ENCODE data around the gene DISC1.
"Not testable (repeated sequence)": the region's sequence is repeated elsewhere in the genome, so short reads cannot be mapped to it uniquely, and the experiment has no call there.

DISC1 gene

GRCh38 chr1:231606712-231607111 lies 19.9 kb upstream of the DISC1 start:
- peak; percentile 7 for DNase-seq

GRCh38 chr1:231610388-231610787 lies 16.2 kb upstream of the DISC1 start:
- DNase-seq = no peak

- no peak for DNase-seq
Observed at GRCh38 chr1:231611111-231611510, 15.5 kb upstream of the DISC1 start.

GRCh38 chr1:231611851-231612250 lies 14.7 kb upstream of the DISC1 start:
- DNase-seq = no peak

- no peak for DNase-seq
Observed at GRCh38 chr1:231612393-231613089, 14.0 kb upstream of the DISC1 start.

GRCh38 chr1:231613419-231614349 lies 12.9 kb upstream of the DISC1 start:
- no peak for DNase-seq

- no peak for DNase-seq
Observed at GRCh38 chr1:231616667-231617066, 9.9 kb upstream of the DISC1 start.

- DNase-seq = no peak
Observed at GRCh38 chr1:231618609-231619256, 7.9 kb upstream of the DISC1 start.

GRCh38 chr1:231619257-231619634 lies 7.3 kb upstream of the DISC1 start:
- no peak for DNase-seq

GRCh38 chr1:231625042-231625441 lies 1.5 kb upstream of the DISC1 start:
- not testable (repeated sequence) for DNase-seq

- DNase-seq = no peak
Observed at GRCh38 chr1:231625975-231626534, 535 bp upstream of the DISC1 start.

GRCh38 chr1:231626951-231627614 lies 493 bp downstream of the DISC1 start:
- peak; percentile 7 for DNase-seq

GRCh38 chr1:231628207-231628876 lies 1.8 kb downstream of the DISC1 start:
- no peak for DNase-seq

GRCh38 chr1:231629132-231629531 lies 2.5 kb downstream of the DISC1 start:
- no peak for DNase-seq

GRCh38 chr1:231630558-231631205 lies 4.1 kb downstream of the DISC1 start:
- peak; percentile 31 for DNase-seq

GRCh38 chr1:231631717-231632116 lies 5.1 kb downstream of the DISC1 start:
- no peak for DNase-seq

- no peak for DNase-seq
Observed at GRCh38 chr1:231632119-231632518, 5.5 kb downstream of the DISC1 start.

- no peak for DNase-seq
Observed at GRCh38 chr1:231634323-231635013, 7.9 kb downstream of the DISC1 start.

GRCh38 chr1:231636157-231636556 lies 9.6 kb downstream of the DISC1 start:
- peak; percentile 13 for DNase-seq

GRCh38 chr1:231636922-231637321 lies 10.3 kb downstream of the DISC1 start:
- DNase-seq = not testable (repeated sequence)

- no peak for DNase-seq
Observed at GRCh38 chr1:231638647-231639046, 12.1 kb downstream of the DISC1 start.

Data from amniotic stem cell (primary cell).